GM12878 (cell line): ENCODE data around the gene COL4A5. TPM values are rescaled to one million over a fixed set of nuclear protein-coding genes. Genes with fewer than 3 reads are reported as not detected.
A peak's percentile ranks its signal among the peaks of the same experiment; 100 is the strongest.

ENCODE experiments used
- BRCA1 ChIP-seq: IDR thresholded peaks from 2 replicates; pipeline ENCODE4 v1.6.1; 2011; ENCODE audit warnings: low read depth, low read length, improper control_type of control experiment
- CBFB ChIP-seq: IDR thresholded peaks from 2 replicates; pipeline ENCODE4 v1.6.1; 2016; ENCODE audit warnings: antibody characterized with exemption, low read depth
- CTCF ChIP-seq, 3 experiments: IDR thresholded peaks in 2 of 3; conservative IDR thresholded peaks in 1 of 3; 2 replicates each; pipeline ENCODE4 v1.5.1; 2011; ENCODE audit warnings: low read depth in 3 of 3, low read length in 3 of 3, mild to moderate bottlenecking in 3 of 3, control low read depth in 2 of 3, moderate library complexity in 2 of 3, inconsistent platforms in 1 of 3, mixed read lengths in 1 of 3; ENCODE audit not compliant: control insufficient read depth in 2 of 3, insufficient read depth in 1 of 3; ENCODE audit errors: extremely low read depth in 1 of 3
- HCFC1 ChIP-seq: fragments of 150-350 bp; IDR thresholded peaks from 2 replicates; pipeline ENCODE4 v1.6.1; 2014; ENCODE audit warnings: low read length
- IRF3 ChIP-seq: fragments of 450-650 bp; IDR thresholded peaks from 2 replicates; pipeline ENCODE4 v1.6.1; 2014; ENCODE audit warnings: mild to moderate bottlenecking
- JUNB ChIP-seq: IDR thresholded peaks from 2 replicates; pipeline ENCODE4 v1.6.1; 2016; ENCODE audit warnings: antibody characterized with exemption, mild to moderate bottlenecking
- KAT2A ChIP-seq: conservative IDR thresholded peaks from 2 replicates; pipeline ENCODE4 v1.6.1; 2011; ENCODE audit warnings: low read depth, low read length; ENCODE audit not compliant: control insufficient read depth
- KDM1A ChIP-seq: fragments of 200-600 bp; sonication (generic); IDR thresholded peaks from 2 replicates; pipeline ENCODE4 v1.6.1; 2016; ENCODE audit warnings: borderline replicate concordance
- RAD21 ChIP-seq: IDR thresholded peaks from 2 replicates; pipeline ENCODE4 v1.6.1; 2011; ENCODE audit warnings: mild to moderate bottlenecking, low read depth, low read length, moderate library complexity; ENCODE audit not compliant: insufficient read depth
- RAD51 ChIP-seq: fragments of 450-650 bp; IDR thresholded peaks from 2 replicates; pipeline ENCODE4 v1.6.1; 2016; ENCODE audit warnings: moderate library complexity, mild to moderate bottlenecking, inconsistent platforms
- RELA ChIP-seq: fragments of 450-650 bp; IDR thresholded peaks from 2 replicates; pipeline ENCODE4 v1.8.0; 2014; ENCODE audit warnings: borderline replicate concordance; ENCODE audit not compliant: partially characterized antibody
- RUNX3 ChIP-seq: IDR thresholded peaks from 2 replicates; pipeline ENCODE4 v1.6.1; 2012; ENCODE audit warnings: low read length, inconsistent platforms
- TAF1 ChIP-seq: IDR thresholded peaks from 2 replicates; pipeline ENCODE4 v1.6.1; 2011; ENCODE audit warnings: mild to moderate bottlenecking, low read depth, low read length, borderline replicate concordance
- ZBTB11 ChIP-seq: fragments of 450-650 bp; formaldehyde crosslinking; IDR thresholded peaks from 2 replicates; pipeline ENCODE4 v1.5.0; 2022; ENCODE audit warnings: mild to moderate bottlenecking, missing genetic modification characterization
- ZBTB4 ChIP-seq: fragments of 450-650 bp; formaldehyde crosslinking; IDR thresholded peaks from 2 replicates; pipeline ENCODE4 v1.4.0; 2022; ENCODE audit warnings: mild to moderate bottlenecking, moderate library complexity
- polyA plus RNA-seq, 11 experiments: library from polyadenylated mRNA; depleted of rRNA in 4 of 11; unstranded in 6 of 11; stranded (reverse) in 5 of 11; fragments of >200 nt; fragmentation: Nextera tagmentation in 4 of 11; fragmentation: Illumina TruSeq in 1 of 11; extraction: Ambion mirVana in 4 of 11; extraction: Trizol in 1 of 11; gene quantifications; 1 replicate in 1 of 11; 2 replicates in 10 of 11; pipeline versions ENCODE4 v1.2.1 to v1.2.3, GENCODE V29; 2011 to 2016; ENCODE audit warnings: inconsistent platforms in 2 of 11, missing spikeins in 2 of 11, low read depth in 1 of 11
- total RNA-seq, 4 experiments: library from RNA; depleted of rRNA in 3 of 4; stranded (reverse); fragments of >200 nt in 3 of 4; fragmentation: Illumina TruSeq in 1 of 4; extraction: Trizol in 1 of 4; gene quantifications; 2 replicates each; pipeline versions ENCODE4 v1.2.1 to v1.2.3, GENCODE V29; 2013 to 2021

The COL4A5 gene
- total and polyA plus RNA-seq, 10 of the 15 experiments (the other 5 are each of a cell fraction or from before 2014, with no cell fraction given): 0.13 to 2.8 (median 0.38) TPM; not detected in 1

- 0 out of 2 replicates have a peak, but pooled peaks have one; percentile 7 for TF ChIP-seq RUNX3
- no peak for TF ChIP-seq BRCA1
- peak; percentile 56 to 75 (median 67) for TF ChIP-seq CTCF (IDR thresholded peaks at IDR 0.05 in 2 of 3, conservative IDR thresholded peaks at IDR 0.05 in 1 of 3; ENCODE audit: control insufficient read depth in 2 of 3, extremely low read depth in 1 of 3, insufficient read depth in 1 of 3, low read depth in 3 of 3, low read length in 3 of 3)
- TF ChIP-seq RELA: no peak
- no peak for TF ChIP-seq JUNB
- TF ChIP-seq TAF1: no peak
- no peak for TF ChIP-seq CBFB
- no peak for TF ChIP-seq ZBTB11 (CRISPR knock-in tag)
- no peak for TF ChIP-seq KDM1A
- no peak for TF ChIP-seq KAT2A
- no peak for TF ChIP-seq ZBTB4 (CRISPR knock-in tag)
- TF ChIP-seq IRF3: no peak
- no peak for TF ChIP-seq HCFC1
- TF ChIP-seq RAD51: no peak
- peak; percentile 69 for TF ChIP-seq RAD21
Observed at GRCh38 chrX:108537005-108537404, 97.4 kb downstream of the COL4A5 start (continued).
